Esophagus squamous epithelium (tissue), 5 donors: Measurements from ENCODE around the gene OR6K2. TPM values are rescaled to one million over a fixed set of nuclear protein-coding genes. Genes with fewer than 3 reads are reported as not detected.

Experiments
- DNase-seq: peaks from one replicate; lab custom pipeline; 2025; lab: John Stamatoyannopoulos, UW
- H3K27ac ChIP-seq, 4 donors: fragments of 200-600 bp; sonication (generic); one replicate each; pipeline ENCODE4 v1.5.1; 2016 to 2019; ENCODE audit warnings: mild to moderate bottlenecking in 1 of 4
- H3K27me3 ChIP-seq, 4 donors: fragments of 200-600 bp; sonication (generic); 1 replicate in 3 of 4; 2 replicates in 1 of 4; pipeline versions ENCODE4 v1.5.1 to v1.6.0; 2017 to 2021; ENCODE audit warnings: antibody characterized with exemption in 1 of 4
- H3K36me3 ChIP-seq, 3 donors: fragments of 200-600 bp; sonication (generic); one replicate each; pipeline ENCODE4 v1.5.1; 2016 to 2019
- H3K4me1 ChIP-seq, 3 donors: fragments of 200-600 bp; sonication (generic); one replicate each; pipeline ENCODE4 v1.5.1; 2017 to 2019
- H3K4me3 ChIP-seq, 4 donors: fragments of 200-600 bp; sonication (generic); 1 replicate in 3 of 4; 2 replicates in 1 of 4; pipeline ENCODE4 v1.5.1; 2016 to 2019; ENCODE audit warnings: mild to moderate bottlenecking in 2 of 4, moderate library complexity in 1 of 4
- H3K9me3 ChIP-seq, 3 donors: fragments of 200-600 bp; sonication (generic); one replicate each; pipeline ENCODE4 v1.5.1; 2016 to 2019
- CTCF ChIP-seq, 6 experiments: fragments of 450-650 bp in 4 of 6; fragments of 200-600 bp in 2 of 6; sonication (generic) in 2 of 6; IDR thresholded peaks; one replicate each; pipeline ENCODE4 v1.5.1; 2016 to 2019; ENCODE audit warnings: antibody characterized with exemption in 6 of 6, mild to moderate bottlenecking in 4 of 6, moderate library complexity in 4 of 6
- POLR2A ChIP-seq, 4 donors: fragments of 450-650 bp; IDR thresholded peaks; one replicate each; pipeline ENCODE4 v1.6.1; 2017; ENCODE audit warnings: antibody characterized with exemption in 4 of 4, mild to moderate bottlenecking in 4 of 4, moderate library complexity in 3 of 4
- WGBS, 2 donors: methylation state at CpG; one replicate each; pipeline ENCODE4 v1.1.5; 2018; 5-methylcytosine and 5-hydroxymethylcytosine counted together
- intact Hi-C: fragments of 100-400 bp; cut with DNase I; formaldehyde crosslinking; loops from one replicate; pipeline ENCODE4 v1.15.0; 2022
- total RNA-seq, 4 donors: library from RNA; depleted of rRNA; stranded (reverse); fragments of >200 nt; gene quantifications; one replicate each; pipeline ENCODE4 v1.1.0, GENCODE V29; 2016
- donor health status: DM: yes; HTN: yes; CAD: no.

The OR6K2 gene
- not detected for total RNA-seq

- Histone ChIP-seq H3K36me3 (no peaks in the 10 kb centered on the region), H3K27me3 (no peaks in the 10 kb centered on the region), H3K9me3 (no peaks in the 10 kb centered on the region), H3K27ac (no peak within 1 kb of the TSS), H3K4me3 (no peak within 1 kb of the TSS), H3K4me1 (no peaks in the 10 kb centered on the region)
- WGBS, 2 donors = 68 to 70% methylated on average over 4 of the region's 4 CpGs
- DNase-seq = no peak
- no peak for TF ChIP-seq CTCF (IDR thresholded peaks at IDR 0.05)
- intact Hi-C loops = no loop called here
Observed at GRCh38 chr1:158700552-158700951, at the start of gene OR6K2. OR6K2 (minus strand) TSS chr1:158700652; CDS start chr1:158700652, 0 bp downstream.

GRCh38 chr1:158735848-158736247 lies 35.4 kb upstream of the OR6K2 start:
- TF ChIP-seq CTCF (IDR thresholded peaks at IDR 0.05) (no peak), POLR2A (IDR thresholded peaks at IDR 0.05) (no peak)
- H3K9me3 ChIP-seq = no peaks in the 10 kb centered on the region
- no peaks in the 10 kb centered on the region for H3K4me1 ChIP-seq
- no peak overlapping the region for H3K4me3 ChIP-seq
- H3K27me3 ChIP-seq = no peaks in the 10 kb centered on the region
- no peaks in the 10 kb centered on the region for H3K36me3 ChIP-seq
- intact Hi-C loops = no loop called here
- DNase-seq = no peak
- H3K27ac ChIP-seq = no peak overlapping the region

- Histone ChIP-seq H3K27ac (no peak overlapping the region), H3K9me3 (no peaks in the 10 kb centered on the region), H3K27me3 (no peaks in the 10 kb centered on the region), H3K4me3 (no peak overlapping the region), H3K36me3 (no peaks in the 10 kb centered on the region), H3K4me1 (no peaks in the 10 kb centered on the region)
- TF ChIP-seq POLR2A (IDR thresholded peaks at IDR 0.05) (no peak), CTCF (IDR thresholded peaks at IDR 0.05) (no peak)
- DNase-seq = no peak
- 36 to 38% methylated on average over 2 of the region's 2 CpGs for WGBS, 2 donors
- intact Hi-C loops = no loop called here
Observed at GRCh38 chr1:158732524-158732923, 32.1 kb upstream of the OR6K2 start.

GRCh38 chr1:158731707-158732106 lies 31.3 kb upstream of the OR6K2 start:
- H3K36me3 ChIP-seq = no peaks in the 10 kb centered on the region
- 58 to 86% methylated on average over 4 of the region's 4 CpGs for WGBS, 2 donors
- H3K9me3 ChIP-seq = no peaks in the 10 kb centered on the region
- TF ChIP-seq POLR2A (IDR thresholded peaks at IDR 0.05) (no peak), CTCF (IDR thresholded peaks at IDR 0.05) (no peak)
- H3K27ac ChIP-seq = no peak overlapping the region
- no peaks in the 10 kb centered on the region for H3K27me3 ChIP-seq
- H3K4me1 ChIP-seq = no peaks in the 10 kb centered on the region
- no peak overlapping the region for H3K4me3 ChIP-seq
- intact Hi-C loops = no loop called here
- no peak for DNase-seq

- TF ChIP-seq CTCF (IDR thresholded peaks at IDR 0.05) = no peak
- no peak for TF ChIP-seq POLR2A (IDR thresholded peaks at IDR 0.05)
- no peak overlapping the region for H3K4me3 ChIP-seq
- intact Hi-C loops = no loop called here
- no peak for DNase-seq
- H3K27ac ChIP-seq = no peak overlapping the region
- no peaks in the 10 kb centered on the region for H3K27me3 ChIP-seq
- 52 to 56% methylated on average over 4 of the region's 4 CpGs for WGBS, 2 donors
- no peaks in the 10 kb centered on the region for H3K9me3 ChIP-seq
- no peaks in the 10 kb centered on the region for H3K36me3 ChIP-seq
- H3K4me1 ChIP-seq = no peaks in the 10 kb centered on the region
Observed at GRCh38 chr1:158730453-158730852, 30.0 kb upstream of the OR6K2 start.
